Endothelial cell of umbilical vein (primary cell): ENCODE data around the gene DKK3. TPM values are rescaled to one million over a fixed set of nuclear protein-coding genes. Genes with fewer than 3 reads are reported as not detected.

Source experiments
- BruUV-seq: library from RNA; stranded (reverse); fragments of 400-500 nt; replicated peaks from 2 replicates; lab custom pipeline; 2021; lab: Mats Ljungman, UMichigan
- CTCF ChIA-PET: fragments of 300-600, 350-600 bp; sonication (Branson Sonifier 250); formaldehyde crosslinking; loops from one replicate; lab custom pipeline; 2021; ENCODE audit warnings: antibody characterized with exemption, inconsistent platforms; lab: Charles Lee
- POLR2A ChIA-PET: fragments of 300-600, 350-600 bp; sonication (Branson Sonifier 250); formaldehyde crosslinking; loops from one replicate; lab custom pipeline; 2021; ENCODE audit warnings: antibody characterized with exemption, inconsistent platforms; lab: Charles Lee
- DNase-seq: peaks from one replicate; pipeline ENCODE4 v3.0.0-alpha.2; 2011; ENCODE audit warnings: low read depth, low spot score
- FAIRE-seq: peaks from 2 replicates; lab custom pipeline; 2011; peaks lifted over from hg19 to GRCh38; lab: Jason Lieb, UNC
- H2AFZ ChIP-seq: 2 replicates; pipeline ENCODE4 v1.6.0; 2012; ENCODE audit warnings: low read depth, low read length, control low read depth, inconsistent platforms
- H3K27ac ChIP-seq: 2 replicates; pipeline ENCODE4 v1.5.1; 2011; ENCODE audit warnings: low read depth, mild to moderate bottlenecking, control low read depth, low read length, moderate library complexity; ENCODE audit not compliant: insufficient read depth
- H3K27me3 ChIP-seq, 2 experiments: 2 replicates each; pipeline versions ENCODE4 v1.6.0 to v1.6.1; 2011; ENCODE audit warnings: low read length in 2 of 2, mixed read lengths in 1 of 2; ENCODE audit not compliant: control insufficient read depth in 2 of 2, insufficient read depth in 2 of 2
- H3K36me3 ChIP-seq, 2 experiments: 2 replicates in 1 of 2; 3 replicates in 1 of 2; pipeline ENCODE4 v1.5.1; 2011; ENCODE audit warnings: low read length in 2 of 2, mild to moderate bottlenecking in 1 of 2, moderate library complexity in 1 of 2; ENCODE audit not compliant: control insufficient read depth in 2 of 2, insufficient read depth in 2 of 2; ENCODE audit errors: extremely low read depth in 1 of 2
- H3K4me1 ChIP-seq: 3 replicates; pipeline ENCODE4 v1.5.1; 2011; ENCODE audit warnings: mild to moderate bottlenecking, low read length; ENCODE audit not compliant: control insufficient read depth, insufficient read depth; ENCODE audit errors: extremely low read depth
- H3K4me2 ChIP-seq: 2 replicates; pipeline ENCODE4 v1.6.1; 2011; ENCODE audit warnings: low read length, control low read depth, mixed read lengths; ENCODE audit not compliant: insufficient read depth
- H3K4me3 ChIP-seq, 3 experiments: fragments of 200-600 bp in 1 of 3; sonication (generic), shearing (Covaris generic) in 1 of 3; replicated peaks in 1 of 3; 2 replicates each; pipeline ENCODE4 v1.5.1; 2011 to 2016; ENCODE audit warnings: control low read depth in 3 of 3, low read length in 3 of 3, mild to moderate bottlenecking in 2 of 3, inconsistent platforms in 1 of 3, low read depth in 1 of 3, moderate library complexity in 1 of 3; ENCODE audit not compliant: insufficient read depth in 1 of 3
- H3K79me2 ChIP-seq: 2 replicates; pipeline ENCODE4 v1.6.0; 2012; ENCODE audit warnings: low read length, inconsistent platforms; ENCODE audit not compliant: control insufficient read depth, insufficient read depth
- H3K9ac ChIP-seq: replicated peaks from 2 replicates; pipeline ENCODE3; 2011; ENCODE audit warnings: low read length, control low read depth; ENCODE audit not compliant: insufficient read depth; ENCODE audit errors: extremely low read depth
- H3K9me1 ChIP-seq: replicated peaks from 3 replicates; pipeline ENCODE4 v1.6.0; 2011; ENCODE audit warnings: mild to moderate bottlenecking, low read length; ENCODE audit not compliant: control insufficient read depth, insufficient read depth; ENCODE audit errors: extremely low read depth
- H3K9me3 ChIP-seq: replicated peaks from 2 replicates; pipeline ENCODE4 v1.5.1; 2012; ENCODE audit warnings: low read length, inconsistent platforms; ENCODE audit not compliant: control insufficient read depth, insufficient read depth
- H4K20me1 ChIP-seq: replicated peaks from 2 replicates; pipeline ENCODE3; 2011; ENCODE audit warnings: mild to moderate bottlenecking, low read length; ENCODE audit not compliant: control insufficient read depth, insufficient read depth; ENCODE audit errors: extremely low read depth
- CTCF ChIP-seq, 2 donors: IDR thresholded peaks; 1 replicate in 1 of 2; 2 replicates in 1 of 2; pipeline ENCODE4 v1.5.1; 2011; ENCODE audit warnings: low read length in 2 of 2, mild to moderate bottlenecking in 2 of 2, moderate library complexity in 2 of 2, control low read depth in 1 of 2, inconsistent platforms in 1 of 2, low read depth in 1 of 2; ENCODE audit not compliant: insufficient read depth in 1 of 2; ENCODE audit errors: extremely low read depth in 1 of 2
- EZH2 ChIP-seq: IDR thresholded peaks from 2 replicates; pipeline ENCODE4 v1.6.1; 2012; ENCODE audit warnings: borderline replicate concordance, low read depth, mild to moderate bottlenecking, moderate library complexity, low read length, inconsistent platforms; ENCODE audit not compliant: severe bottlenecking
- FOS ChIP-seq: IDR thresholded peaks from 2 replicates; pipeline ENCODE4 v1.6.1; 2011; ENCODE audit warnings: mild to moderate bottlenecking, low read length, moderate library complexity, borderline replicate concordance; ENCODE audit not compliant: insufficient read depth
- GATA2 ChIP-seq: IDR thresholded peaks from 2 replicates; pipeline ENCODE4 v1.7.0; 2011; ENCODE audit warnings: low read depth, mild to moderate bottlenecking, moderate library complexity, mixed read lengths, low read length; ENCODE audit not compliant: insufficient read length, insufficient read depth
- JUN ChIP-seq: IDR thresholded peaks from 2 replicates; pipeline ENCODE4 v1.6.1; 2011; ENCODE audit warnings: borderline replicate concordance, low read depth; ENCODE audit not compliant: insufficient read length, insufficient read depth
- MYC ChIP-seq: IDR thresholded peaks from one replicate; pipeline ENCODE4 v1.6.1; 2011; ENCODE audit warnings: mild to moderate bottlenecking, low read depth, low read length
- POLR2A ChIP-seq: IDR thresholded peaks from 2 replicates; pipeline ENCODE4 v1.6.1; 2012; ENCODE audit warnings: low read depth, mild to moderate bottlenecking, control low read depth, low read length
- POLR2AphosphoS5 ChIP-seq: IDR thresholded peaks from 2 replicates; pipeline ENCODE4 v1.6.1; 2012; ENCODE audit warnings: low read depth, mild to moderate bottlenecking, control low read depth, low read length, moderate library complexity; ENCODE audit not compliant: insufficient read depth
- dilution Hi-C: fragments of 300-500 bp; cut with MboI; formaldehyde crosslinking; loops from one replicate; pipeline ENCODE4 v1.15.0; 2019; ENCODE audit warnings: low sequenced_read_pairs; ENCODE audit not compliant: extremely low pct_ligation_motif_present
- intact Hi-C: fragments of 100-400 bp; cut with micrococcal nuclease; formaldehyde crosslinking; loops from one replicate; pipeline ENCODE4 v1.10.0; 2022
- polyA plus RNA-seq, 4 experiments: library from polyadenylated mRNA; depleted of rRNA in 3 of 4; stranded (reverse) in 3 of 4; unstranded in 1 of 4; fragments of >200 nt; gene quantifications; 2 replicates each; pipeline versions ENCODE4 v1.2.1 to v1.2.3, GENCODE V29; 2011 to 2012; ENCODE audit warnings: missing spikeins in 1 of 4
- total RNA-seq: library from RNA; stranded (reverse); gene quantifications from 2 replicates; pipeline ENCODE4 v1.2.3, GENCODE V29; 2021
- TF ChIP-seq, protein P1 (sequence below): IDR thresholded peaks from 2 replicates; pipeline ENCODE4 v1.6.1; 2011; ENCODE audit not compliant: insufficient read depth, insufficient read length

DKK3 gene
- total and polyA plus RNA-seq, 2 donors (not counting 3 experiments of a cell fraction or from before 2014, with no cell fraction given), result 131 to 335 TPM

DNA sequence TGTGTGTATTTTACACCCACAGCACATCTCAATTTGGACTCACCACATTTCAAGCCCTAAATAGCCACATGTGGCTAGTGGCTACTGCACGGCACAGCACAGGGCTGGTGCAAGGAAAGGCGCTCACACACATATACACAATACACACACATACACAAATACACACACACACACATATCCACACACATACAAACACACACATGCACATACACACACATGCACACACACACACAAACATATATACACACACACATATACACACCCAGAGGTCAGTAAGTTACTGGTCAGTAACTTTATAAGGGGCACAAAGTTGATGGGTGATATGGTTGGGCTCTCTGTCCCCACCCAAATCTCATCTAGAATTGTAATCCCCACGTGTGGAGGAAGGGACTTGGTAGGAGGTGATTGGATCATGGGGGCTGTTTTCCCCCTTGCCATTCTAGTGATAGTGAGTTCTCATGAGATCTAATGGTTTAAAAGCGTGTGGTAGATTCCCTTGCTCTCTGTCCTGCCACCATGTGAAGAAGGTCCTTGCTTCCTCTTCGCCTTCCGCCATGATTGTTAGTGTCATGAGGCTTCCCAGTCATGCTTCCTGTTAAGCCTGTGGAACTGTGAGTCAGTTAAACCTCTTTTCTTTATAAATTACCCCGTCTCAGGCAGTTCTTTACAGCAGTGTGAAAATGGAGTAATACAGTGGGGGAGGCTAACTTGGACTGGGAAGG is 37.6 kb upstream of the DKK3 start:
- peak; percentile 61 for TF ChIP-seq FOS
- TF ChIP-seq EZH2, result no peak
- TF ChIP-seq, protein P1, sequence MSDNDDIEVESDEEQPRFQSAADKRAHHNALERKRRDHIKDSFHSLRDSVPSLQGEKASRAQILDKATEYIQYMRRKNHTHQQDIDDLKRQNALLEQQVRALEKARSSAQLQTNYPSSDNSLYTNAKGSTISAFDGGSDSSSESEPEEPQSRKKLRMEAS, result no peak
- TF ChIP-seq POLR2A, result no peak
- TF ChIP-seq CTCF (IDR thresholded peaks at IDR 0.05; ENCODE audit: extremely low read depth in 1 of 2, insufficient read depth in 1 of 2, low read depth in 1 of 2, low read length in 2 of 2), result no peak
- peak; percentile 18 for TF ChIP-seq POLR2AphosphoS5
- no peak for TF ChIP-seq JUN
- TF ChIP-seq GATA2, result no peak
- no peak for TF ChIP-seq MYC
- H3K79me2 ChIP-seq, result no peaks in the 10 kb centered on the region
- H3K4me2 ChIP-seq, result no peak overlapping the region
- POLR2A ChIA-PET, result interaction anchor here (0.6 kb wide), 1 partner anchor 19 kb away, joined by 3 read pairs; no protein-coding TSS in a partner anchor
- peak; percentile 87 for FAIRE-seq
- no peaks in the 10 kb centered on the region for H3K9me1 ChIP-seq
- H3K9me3 ChIP-seq, result no peaks in the 10 kb centered on the region
- peak overlapping the region; percentile 58 for H3K27ac ChIP-seq
- BruUV-seq, result TSS peak; percentile 63
- H3K9ac ChIP-seq, result no peak overlapping the region
- intact Hi-C loops (loop anchor here (2.0 to 10.0 kb wide), 3 partner anchors 65 to 849 kb away; partner anchors contain the start of gene MICAL2), dilution Hi-C loops (no loop called here)
- CTCF ChIA-PET, result interaction anchor here (1.2 to 6.1 kb wide), 9 partner anchors 41 to 843 kb away, joined by 3 to 219 read pairs (median 35); no protein-coding TSS in a partner anchor
- peaks cover 41% of the 10 kb centered on the region for H3K4me1 ChIP-seq
- no peaks in the 10 kb centered on the region for H3K36me3 ChIP-seq
- H3K27me3 ChIP-seq, result no peaks in the 10 kb centered on the region
- peak; percentile 39 for DNase-seq
- no peak overlapping the region for H3K4me3 ChIP-seq
- H4K20me1 ChIP-seq, result no peaks in the 10 kb centered on the region
- peak overlapping the region; percentile 35 for H2AFZ ChIP-seq
